GM12801 (cell line): Measurements from ENCODE around the gene PTPRN2.

Source experiments
- TF ChIP-seq, protein P1 (sequence below): IDR thresholded peaks from one replicate; pipeline ENCODE4 v1.5.1; 2011; ENCODE audit warnings: control low read depth; ENCODE audit not compliant: insufficient read length; ENCODE audit errors: extremely low read depth

Gene PTPRN2

DNA sequence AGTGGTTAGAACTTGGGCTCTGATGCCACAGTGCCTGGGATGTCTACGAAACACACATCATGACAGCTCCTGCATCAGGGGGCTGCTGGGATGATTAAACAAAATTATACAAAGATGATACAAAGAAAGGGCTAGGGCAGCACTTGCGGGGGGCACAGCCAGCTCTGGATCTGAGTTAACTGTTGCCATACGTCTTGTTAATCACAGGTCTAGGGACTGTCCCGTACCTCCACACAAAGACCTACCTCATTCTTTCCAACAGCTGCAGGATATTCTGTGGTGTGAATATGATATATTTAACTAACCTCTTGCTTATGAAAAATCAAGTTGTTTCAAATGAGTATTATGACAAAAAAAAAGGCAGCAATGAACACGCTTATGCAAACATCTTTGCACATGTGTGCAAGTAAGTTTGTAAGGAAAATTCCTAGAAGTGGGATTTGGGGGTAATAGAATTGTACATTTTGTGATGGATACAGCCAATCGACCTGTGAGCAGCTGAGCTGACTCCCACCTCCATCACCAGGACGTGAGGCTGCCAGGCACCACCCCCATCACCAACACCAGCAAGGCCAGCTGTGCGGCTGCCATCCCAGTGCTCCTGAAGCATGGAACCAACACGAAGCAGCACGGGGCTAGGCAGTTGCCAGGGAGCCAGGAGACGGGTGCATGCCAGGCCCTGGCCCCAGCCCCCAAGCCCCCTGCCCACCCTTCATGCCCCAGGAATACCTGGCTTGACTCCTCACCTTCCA lies 23.5 kb downstream of the PTPRN2 start:
- TF ChIP-seq, protein P1, sequence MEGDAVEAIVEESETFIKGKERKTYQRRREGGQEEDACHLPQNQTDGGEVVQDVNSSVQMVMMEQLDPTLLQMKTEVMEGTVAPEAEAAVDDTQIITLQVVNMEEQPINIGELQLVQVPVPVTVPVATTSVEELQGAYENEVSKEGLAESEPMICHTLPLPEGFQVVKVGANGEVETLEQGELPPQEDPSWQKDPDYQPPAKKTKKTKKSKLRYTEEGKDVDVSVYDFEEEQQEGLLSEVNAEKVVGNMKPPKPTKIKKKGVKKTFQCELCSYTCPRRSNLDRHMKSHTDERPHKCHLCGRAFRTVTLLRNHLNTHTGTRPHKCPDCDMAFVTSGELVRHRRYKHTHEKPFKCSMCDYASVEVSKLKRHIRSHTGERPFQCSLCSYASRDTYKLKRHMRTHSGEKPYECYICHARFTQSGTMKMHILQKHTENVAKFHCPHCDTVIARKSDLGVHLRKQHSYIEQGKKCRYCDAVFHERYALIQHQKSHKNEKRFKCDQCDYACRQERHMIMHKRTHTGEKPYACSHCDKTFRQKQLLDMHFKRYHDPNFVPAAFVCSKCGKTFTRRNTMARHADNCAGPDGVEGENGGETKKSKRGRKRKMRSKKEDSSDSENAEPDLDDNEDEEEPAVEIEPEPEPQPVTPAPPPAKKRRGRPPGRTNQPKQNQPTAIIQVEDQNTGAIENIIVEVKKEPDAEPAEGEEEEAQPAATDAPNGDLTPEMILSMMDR = no peak

DNA sequence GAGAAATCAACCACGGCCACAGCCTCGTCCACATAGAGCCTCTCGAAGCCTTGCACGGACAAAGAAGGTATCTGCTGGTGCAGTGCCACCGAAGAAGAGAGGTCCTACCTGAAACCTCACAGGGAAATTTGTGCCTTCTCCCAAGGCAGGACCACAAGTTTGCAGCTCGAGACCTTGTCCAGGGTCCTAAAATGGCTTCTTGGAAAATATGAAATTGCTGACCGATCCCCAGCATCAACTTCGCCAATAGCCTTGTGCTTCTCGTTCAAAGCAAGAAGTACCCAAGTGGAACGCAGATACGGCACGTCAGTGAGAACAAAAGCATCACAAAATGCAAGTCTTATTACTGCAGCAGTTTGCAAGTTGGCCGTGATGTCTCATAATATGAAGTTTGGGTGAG lies 24.6 kb downstream of the PTPRN2 start:
- TF ChIP-seq, protein P1 = no peak

DNA sequence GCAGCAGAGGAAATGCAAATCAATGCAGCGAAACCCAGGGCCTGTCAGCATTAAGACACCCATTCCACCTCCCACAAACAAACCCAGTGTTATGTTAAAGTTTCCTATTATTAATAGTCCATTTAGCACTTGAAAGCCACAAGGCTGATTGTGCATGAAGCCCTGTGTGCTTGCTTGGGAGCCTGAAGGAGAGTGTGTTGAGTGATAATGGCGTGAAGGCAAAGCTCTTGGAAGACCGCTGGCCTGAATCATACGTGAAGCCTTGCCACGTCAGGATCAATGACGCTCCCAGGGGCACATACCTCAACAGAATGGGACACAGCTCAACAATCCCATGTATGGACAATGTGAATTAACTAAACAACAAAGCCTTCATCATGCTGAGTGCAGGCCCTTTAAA lies 25.1 kb downstream of the PTPRN2 start:
- TF ChIP-seq, protein P1 = no peak

DNA sequence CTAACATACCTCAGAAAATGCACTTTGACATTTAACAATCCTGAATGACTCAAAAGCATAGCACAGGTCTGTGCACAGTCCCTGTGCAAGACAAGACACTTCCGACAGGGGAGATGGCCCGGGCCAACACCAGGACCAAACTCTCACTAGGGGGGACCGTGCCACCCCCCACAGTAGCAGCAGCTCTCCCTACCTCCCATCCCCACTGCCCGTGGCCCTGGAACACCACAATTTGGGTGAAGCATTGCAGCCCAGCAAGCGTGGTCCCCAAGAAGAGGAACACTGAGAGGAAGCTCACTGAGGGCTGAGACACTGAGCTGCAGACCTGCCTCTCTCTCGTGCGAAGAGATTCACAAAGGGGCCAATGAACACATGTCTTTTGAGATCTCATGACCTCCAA lies 26.0 kb downstream of the PTPRN2 start:
- TF ChIP-seq, protein P1 = no peak

DNA sequence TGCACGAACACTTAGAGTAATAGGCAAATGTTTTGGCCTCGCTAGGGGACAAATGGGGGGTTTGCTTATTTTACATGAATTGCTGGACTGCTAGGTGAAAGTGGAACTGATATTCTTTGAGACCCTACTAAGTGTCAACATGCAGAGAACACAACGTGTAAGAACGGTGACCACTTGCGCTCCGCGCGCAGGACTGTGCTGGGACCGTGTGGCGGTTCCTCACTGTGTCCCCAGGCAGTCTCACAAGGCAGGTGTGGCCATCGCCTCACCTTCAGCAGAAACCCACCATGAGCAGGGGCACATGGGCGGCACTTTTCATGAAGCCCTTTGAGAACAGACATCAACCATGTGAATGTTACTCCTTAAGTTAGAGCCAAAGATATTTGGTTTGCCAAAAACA lies 27.2 kb downstream of the PTPRN2 start:
- TF ChIP-seq, protein P1 = no peak

DNA sequence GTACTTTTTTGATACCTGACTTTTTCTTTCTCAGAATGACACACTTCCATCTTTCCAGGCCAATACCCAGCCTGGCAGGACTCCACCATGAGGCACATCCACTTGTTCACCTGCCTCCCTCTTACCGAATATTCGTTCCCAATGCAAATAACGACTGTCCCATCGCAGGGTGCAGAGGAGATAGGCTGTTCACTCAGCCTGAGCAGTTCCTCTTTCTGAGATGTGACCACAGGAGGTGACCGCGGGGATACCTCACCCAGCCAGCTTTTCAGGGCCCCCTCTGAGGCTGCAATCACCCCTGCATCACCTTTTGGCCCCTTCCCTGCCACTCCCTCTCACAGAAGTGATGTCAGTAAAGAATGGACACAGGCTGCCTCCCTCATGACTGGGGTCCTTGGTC lies 28.3 kb downstream of the PTPRN2 start:
- TF ChIP-seq, protein P1 = no peak

DNA sequence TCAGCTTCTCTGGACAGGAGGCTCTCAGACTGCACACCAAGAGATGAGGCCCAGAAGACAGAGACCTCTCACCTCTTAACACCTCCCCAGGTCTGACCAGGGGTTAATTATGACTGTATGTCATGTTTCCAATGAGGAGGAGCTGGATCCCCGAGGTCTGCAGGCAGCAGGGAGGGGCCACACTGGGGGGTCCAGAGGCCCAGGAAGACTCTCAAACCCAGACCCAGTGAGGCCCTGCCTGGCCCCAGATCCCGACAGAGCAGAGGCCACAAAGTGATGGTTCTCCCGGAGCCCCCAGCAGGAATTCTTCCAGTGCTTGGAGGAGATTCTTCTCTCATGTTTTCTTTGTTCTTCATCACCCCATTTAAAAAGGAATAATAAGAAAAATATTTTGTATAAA lies 28.8 kb downstream of the PTPRN2 start:
- TF ChIP-seq, protein P1 = no peak
